Inferior parietal cortex (tissue), 1 donor: Measurements from ENCODE around the gene SMOC2.
"Not testable (repeated sequence)": the region's sequence is repeated elsewhere in the genome, so short reads cannot be mapped to it uniquely, and the experiment has no call there.

ENCODE experiments used
- DNase-seq: peaks from one replicate; pipeline ENCODE4 v3.0.0-alpha.2; 2016; ENCODE audit errors: extremely low spot score

Gene SMOC2

DNA sequence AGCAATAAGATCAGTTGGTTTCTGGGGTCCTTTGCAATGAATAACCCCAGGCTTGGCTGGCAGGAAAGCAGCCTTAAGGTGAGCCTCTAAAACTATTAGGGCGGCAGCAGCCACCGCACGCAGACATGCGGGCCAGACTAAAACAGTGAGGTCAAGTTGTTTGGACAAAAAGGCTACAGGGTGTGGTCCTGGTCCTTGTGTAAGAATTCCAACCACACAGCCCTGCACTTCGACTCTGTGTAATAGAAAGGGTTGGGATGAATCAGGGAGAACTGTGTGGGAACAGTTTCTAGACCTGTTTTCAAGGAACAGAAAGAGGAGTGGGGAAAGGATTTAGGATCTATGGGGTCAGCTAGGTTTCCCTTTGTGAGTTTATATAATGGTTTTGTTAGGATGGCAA lies 237.6 kb downstream of the SMOC2 start:
- no peak for DNase-seq

DNA sequence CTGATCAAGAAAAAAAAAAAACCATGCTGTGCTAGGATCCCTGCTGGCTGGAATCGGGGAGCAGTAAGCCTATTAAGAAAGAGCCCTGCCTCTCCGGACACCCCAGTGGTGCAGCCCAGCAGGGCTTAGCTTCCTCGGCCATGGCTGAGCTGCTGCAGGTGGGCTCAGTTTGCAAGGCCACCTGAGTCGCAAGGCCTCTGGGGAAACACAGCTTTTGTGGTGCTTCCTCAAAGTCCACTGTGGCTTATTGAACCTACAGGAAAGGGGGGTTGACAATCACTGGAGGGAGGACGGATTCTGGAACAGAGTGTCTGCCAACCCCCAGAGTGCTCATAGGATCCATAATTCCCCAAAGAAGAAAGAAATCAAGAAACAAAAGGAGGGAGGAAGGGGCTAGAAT lies 240.8 kb downstream of the SMOC2 start:
- DNase-seq, result no peak

DNA sequence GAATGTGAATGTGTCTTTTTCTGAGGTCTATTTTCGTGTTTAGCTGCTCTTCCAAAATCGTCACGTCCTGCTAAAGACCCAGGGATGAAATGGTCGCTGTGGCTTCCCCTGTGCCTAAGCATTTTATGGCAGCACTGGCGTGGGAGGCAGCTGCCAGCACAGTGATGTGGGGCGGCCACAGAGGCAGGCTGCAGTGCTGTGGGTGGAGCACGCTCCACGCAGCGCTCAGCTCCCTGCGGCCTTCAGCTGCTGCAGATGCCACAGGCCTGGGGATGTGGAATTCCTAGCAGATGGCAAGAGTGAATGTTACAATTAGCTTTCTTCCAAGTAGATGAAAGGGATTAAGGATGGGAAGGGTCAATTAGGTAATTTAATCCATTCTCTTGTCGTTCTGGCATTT lies 242.6 kb downstream of the SMOC2 start:
- DNase-seq, result peak; percentile 6

- DNase-seq, result no peak
These were observed 243.5 kb downstream of the SMOC2 start for GRCh38 chr6:168684471-168684870.

GRCh38 chr6:168684906-168685305 lies 243.9 kb downstream of the SMOC2 start:
- no peak for DNase-seq

DNA sequence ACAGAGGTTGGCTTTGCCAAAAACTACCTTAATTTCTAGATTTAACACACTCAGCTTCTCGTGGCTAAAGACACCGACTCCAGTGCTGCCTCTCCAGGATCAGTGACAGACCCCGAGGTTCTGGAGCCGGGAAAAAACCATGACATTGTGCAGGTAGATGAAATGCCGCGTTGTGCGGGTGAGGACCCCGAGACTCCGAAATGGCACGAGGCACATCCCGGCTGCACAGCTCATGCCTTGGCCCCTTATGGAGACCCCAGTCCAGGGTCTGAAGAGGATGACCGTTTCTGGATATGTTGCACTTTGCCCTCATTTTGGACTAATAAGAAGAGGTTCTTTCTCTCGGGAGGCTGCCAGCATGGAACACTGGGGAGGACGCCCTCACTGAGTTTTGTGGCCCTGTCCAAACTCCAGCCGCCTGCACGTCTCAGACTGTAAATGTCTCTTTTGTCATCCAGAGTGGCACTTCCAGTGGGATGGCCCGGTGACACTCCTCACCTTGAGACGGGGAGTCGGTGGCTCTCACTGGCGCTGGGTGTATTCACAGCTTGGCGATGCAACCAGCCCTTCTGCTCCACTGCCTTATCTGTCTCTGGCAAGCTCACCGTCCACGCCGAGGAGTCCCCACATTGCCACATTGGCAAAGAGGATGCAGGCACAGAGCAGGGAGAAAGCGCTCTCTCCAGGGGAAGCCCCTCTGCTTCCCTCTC lies 245.2 kb downstream of the SMOC2 start:
- DNase-seq, result no peak

- DNase-seq, result no peak
These were observed 246.1 kb downstream of the SMOC2 start for GRCh38 chr6:168686831-168687730.

- DNase-seq, result no peak
These were observed 249.3 kb downstream of the SMOC2 start for GRCh38 chr6:168690271-168690670.

- no peak for DNase-seq
These were observed 250.8 kb downstream of the SMOC2 start for GRCh38 chr6:168691774-168692173.

GRCh38 chr6:168692193-168692914 lies 251.4 kb downstream of the SMOC2 start:
- no peak for DNase-seq

DNA sequence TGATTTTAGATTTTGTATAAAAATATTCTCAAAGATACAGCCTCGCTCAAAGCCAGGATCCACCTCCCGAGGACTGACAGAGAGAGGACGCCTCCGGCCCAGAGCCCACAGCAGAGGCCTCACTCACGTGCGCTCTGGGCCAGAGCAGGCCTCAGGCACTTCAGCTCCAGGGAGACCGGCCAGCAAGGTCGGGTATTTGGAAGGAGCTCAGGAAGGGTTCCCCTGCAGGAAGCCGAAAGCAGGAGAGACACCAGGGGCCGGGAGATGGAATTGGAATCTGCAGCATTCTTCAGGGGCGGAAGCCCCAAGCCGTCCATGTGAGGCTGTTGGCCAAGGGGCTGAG lies 251.9 kb downstream of the SMOC2 start:
- DNase-seq, result not testable (repeated sequence)

DNA sequence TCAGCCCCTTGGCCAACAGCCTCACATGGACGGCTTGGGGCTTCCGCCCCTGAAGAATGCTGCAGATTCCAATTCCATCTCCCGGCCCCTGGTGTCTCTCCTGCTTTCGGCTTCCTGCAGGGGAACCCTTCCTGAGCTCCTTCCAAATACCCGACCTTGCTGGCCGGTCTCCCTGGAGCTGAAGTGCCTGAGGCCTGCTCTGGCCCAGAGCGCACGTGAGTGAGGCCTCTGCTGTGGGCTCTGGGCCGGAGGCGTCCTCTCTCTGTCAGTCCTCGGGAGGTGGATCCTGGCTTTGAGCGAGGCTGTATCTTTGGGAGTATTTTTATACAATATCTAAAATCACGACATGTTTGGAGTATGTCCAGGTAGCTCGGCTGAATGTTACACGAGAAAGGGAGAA lies 253.8 kb downstream of the SMOC2 start:
- DNase-seq, result not testable (repeated sequence)

DNA sequence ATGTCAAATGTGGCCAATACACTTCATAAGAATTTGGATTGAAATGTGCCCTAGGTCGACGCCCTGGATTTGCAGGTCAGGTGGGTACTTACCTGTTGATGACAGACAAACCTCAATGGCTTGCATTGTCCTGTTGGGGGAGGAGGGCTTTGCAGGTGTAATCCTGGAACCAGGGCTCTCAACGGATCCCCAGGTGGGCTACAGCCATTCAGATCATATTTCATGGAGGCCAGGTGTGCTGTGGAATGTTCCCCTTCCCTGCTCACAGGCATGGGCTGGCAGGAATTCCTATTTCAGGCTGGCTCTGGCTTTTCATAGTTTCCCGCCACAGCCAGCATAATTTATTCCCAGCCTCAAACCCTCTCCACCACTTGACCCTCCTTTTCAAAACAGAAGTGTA lies 254.7 kb downstream of the SMOC2 start:
- DNase-seq, result no peak

GRCh38 chr6:168698923-168699322 lies 257.9 kb downstream of the SMOC2 start:
- no peak for DNase-seq

DNA sequence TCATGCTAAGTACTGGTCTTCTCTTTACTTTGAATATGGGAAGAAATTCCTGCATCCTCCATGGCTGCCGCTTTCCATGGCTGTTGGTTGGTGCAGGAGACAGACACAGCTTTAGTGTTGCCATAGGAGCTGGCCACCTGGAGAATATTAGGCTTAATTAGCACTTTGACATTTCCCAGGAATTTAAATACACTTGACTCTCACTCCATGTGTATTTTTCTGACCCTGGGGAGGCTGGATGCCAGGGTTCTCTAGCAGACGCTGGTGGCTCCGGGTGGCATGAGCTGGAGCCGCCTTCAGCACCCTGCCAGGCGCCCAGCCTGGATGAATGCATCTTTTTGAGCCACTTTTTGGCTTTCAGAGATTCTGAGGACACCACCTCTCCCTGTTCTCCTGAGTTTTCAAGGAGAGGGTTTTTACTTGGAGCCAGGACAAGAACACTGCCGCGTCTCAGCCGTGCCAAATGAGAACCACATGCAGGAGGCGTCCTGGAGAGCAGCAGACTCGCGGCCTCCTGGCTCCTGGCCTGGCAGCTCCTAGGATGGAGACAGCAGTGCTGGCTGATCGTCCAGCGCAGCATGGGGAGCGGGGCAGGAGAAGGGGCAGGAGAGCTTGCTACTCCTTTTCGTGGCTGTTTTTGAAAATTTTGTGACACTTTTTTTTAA lies 258.8 kb downstream of the SMOC2 start:
- DNase-seq, result peak; percentile 19

- DNase-seq, result no peak
These were observed 259.9 kb downstream of the SMOC2 start for GRCh38 chr6:168700880-168701279.

- DNase-seq, result no peak
These were observed 263.0 kb downstream of the SMOC2 start for GRCh38 chr6:168703990-168704389.

DNA sequence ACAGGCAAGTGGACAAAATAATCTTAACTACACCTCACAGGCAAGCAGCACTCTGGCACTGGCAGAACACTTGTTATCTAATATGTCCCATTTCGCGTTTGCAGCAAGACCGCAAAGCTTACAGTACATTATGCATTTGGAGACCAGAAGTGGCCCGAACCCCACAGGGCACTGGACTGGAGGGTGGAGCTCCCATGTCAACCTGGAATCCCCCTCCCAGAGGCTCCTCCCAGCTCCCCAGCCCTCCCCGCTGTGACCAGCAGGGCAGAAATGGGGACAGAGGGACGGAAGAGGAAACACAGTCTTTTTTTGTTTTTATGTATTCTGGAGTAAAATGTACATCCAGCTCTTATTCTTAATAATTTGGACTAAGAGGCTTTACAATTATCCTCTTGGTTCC lies 263.7 kb downstream of the SMOC2 start:
- no peak for DNase-seq

- DNase-seq, result not testable (repeated sequence)
These were observed 264.3 kb downstream of the SMOC2 start for GRCh38 chr6:168705271-168705670.

DNA sequence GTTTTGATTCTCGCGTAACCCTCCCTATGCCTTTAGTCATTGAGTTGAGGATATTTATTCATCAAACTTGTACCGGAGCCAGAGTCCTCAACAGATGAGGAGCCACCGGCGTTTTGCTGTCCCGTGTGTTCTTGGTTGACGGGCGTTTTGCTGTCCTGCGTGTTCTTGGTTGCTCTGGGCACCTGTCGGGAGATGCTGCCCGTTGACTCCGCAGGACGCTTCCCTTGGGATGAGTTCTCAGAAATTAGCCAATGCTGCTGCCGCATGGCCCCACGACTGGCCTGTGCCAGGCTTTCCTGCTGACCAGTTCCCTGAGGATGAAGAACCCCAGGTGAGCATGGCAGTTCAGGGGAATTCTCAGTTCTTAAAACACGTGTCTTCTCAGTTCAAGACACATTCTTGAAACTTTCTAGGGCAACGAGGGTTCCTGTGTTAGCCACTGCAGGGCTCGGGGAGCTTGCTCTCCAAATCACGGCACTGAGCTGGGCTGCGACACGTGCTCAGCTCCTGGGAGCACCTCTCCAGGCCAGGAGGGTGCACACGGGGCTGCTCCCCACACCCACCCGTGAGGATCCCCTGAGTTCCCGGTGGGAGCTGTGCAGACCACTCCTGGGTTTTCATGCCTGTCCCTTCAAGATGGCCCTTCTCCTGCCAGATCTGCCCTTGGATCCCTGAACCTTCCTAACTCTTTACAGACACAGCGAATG lies 265.6 kb downstream of the SMOC2 start:
- DNase-seq, result no peak

DNA sequence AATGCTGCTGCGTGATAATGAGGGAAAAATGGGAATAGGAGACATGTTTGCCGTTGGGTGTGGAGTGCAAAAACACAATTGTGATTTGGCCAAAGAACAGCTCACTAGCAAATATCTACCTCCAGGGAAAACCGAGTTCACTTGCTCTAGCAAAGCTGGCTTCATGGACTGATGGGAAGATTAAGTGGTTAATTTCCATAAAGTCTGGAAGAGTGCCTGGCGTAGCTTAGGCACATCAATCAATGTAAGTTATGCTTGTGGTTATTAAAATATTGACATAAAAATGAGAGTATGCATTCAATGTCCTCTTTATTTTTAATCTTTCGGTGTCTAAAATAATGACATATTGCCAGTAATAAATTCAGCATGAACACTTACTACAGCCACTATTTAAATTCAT lies 267.5 kb downstream of the SMOC2 start:
- no peak for DNase-seq
